Smooth muscle cell (in vitro differentiated cells): ENCODE measurements around the gene VMAC. TPM values are rescaled to one million over a fixed set of nuclear protein-coding genes. Genes with fewer than 3 reads are reported as not detected.

Experiments
- DNase-seq: peaks from one replicate; lab custom pipeline; 2025; ENCODE audit not compliant: unreplicated experiment; lab: John Stamatoyannopoulos, UW
- H2AFZ ChIP-seq: fragments of 200-600 bp; sonication (generic); 2 replicates; pipeline ENCODE4 v1.6.0; 2016; ENCODE audit warnings: antibody characterized with exemption, low read depth, mild to moderate bottlenecking
- H3F3A ChIP-seq: fragments of 200-600 bp; sonication (generic); 2 replicates; pipeline ENCODE4 v1.6.0; 2017; ENCODE audit warnings: antibody characterized with exemption, low read depth
- H3K27ac ChIP-seq: fragments of 200-600 bp; sonication (generic); 2 replicates; pipeline ENCODE4 v1.5.1; 2016; ENCODE audit warnings: low read depth, mild to moderate bottlenecking
- H3K27me3 ChIP-seq: fragments of 200-600 bp; sonication (generic); 2 replicates; pipeline ENCODE4 v1.6.1; 2016; ENCODE audit warnings: low read depth, mild to moderate bottlenecking
- H3K36me3 ChIP-seq: fragments of 200-600 bp; sonication (generic); 2 replicates; pipeline ENCODE4 v1.5.1; 2016; ENCODE audit warnings: low read depth
- H3K4me1 ChIP-seq: fragments of 200-600 bp; sonication (generic); 2 replicates; pipeline ENCODE4 v1.5.1; 2016; ENCODE audit warnings: low read depth
- H3K4me2 ChIP-seq: fragments of 200-600 bp; sonication (generic); 2 replicates; pipeline ENCODE4 v1.6.0; 2016; ENCODE audit warnings: mild to moderate bottlenecking
- H3K4me3 ChIP-seq: fragments of 200-600 bp; sonication (generic); 2 replicates; pipeline ENCODE4 v1.5.1; 2016; ENCODE audit warnings: mild to moderate bottlenecking
- H3K79me2 ChIP-seq: fragments of 200-600 bp; sonication (generic); 2 replicates; pipeline ENCODE4 v1.6.0; 2016; ENCODE audit warnings: low read depth, mild to moderate bottlenecking
- H3K9ac ChIP-seq: fragments of 200-600 bp; sonication (generic); 2 replicates; pipeline ENCODE4 v1.6.0; 2016; ENCODE audit warnings: low read depth
- H3K9me3 ChIP-seq: fragments of 200-600 bp; sonication (generic); replicated peaks from 2 replicates; pipeline ENCODE4 v1.5.1; 2016; ENCODE audit warnings: low read depth
- H4K20me1 ChIP-seq: fragments of 200-600 bp; sonication (generic); 2 replicates; pipeline ENCODE4 v1.6.0; 2016; ENCODE audit warnings: low read depth
- CTCF ChIP-seq: fragments of 200-600 bp; sonication (generic); IDR thresholded peaks from 2 replicates; pipeline ENCODE4 v1.5.1; 2017; ENCODE audit warnings: borderline replicate concordance, mild to moderate bottlenecking, antibody characterized with exemption; ENCODE audit not compliant: insufficient read depth, poor library complexity, severe bottlenecking
- WGBS: methylation state at CpG from one replicate; pipeline ENCODE4 v1.1.7; 2016; ENCODE audit warnings: low lambda C conversion rate; 5-methylcytosine and 5-hydroxymethylcytosine counted together
- polyA plus RNA-seq: library from polyadenylated mRNA; unstranded; fragments of >200 nt; fragmentation: Nextera tagmentation; extraction: Ambion mirVana; gene quantifications from 2 replicates; pipeline ENCODE4 v1.2.1, GENCODE V29; 2016
- total RNA-seq: library from RNA; depleted of rRNA; stranded (reverse); fragments of >200 nt; gene quantifications from 2 replicates; pipeline ENCODE4 v1.2.3, GENCODE V29; 2014

Gene VMAC
- total and polyA plus RNA-seq, 2 experiments from 2014 or later, result 0.36 to 0.95 TPM

- WGBS, result 80% methylated on average over 8 of the region's 10 CpGs
- H3K4me1 ChIP-seq, result no peaks in the 10 kb centered on the region
- H3K4me3 ChIP-seq, result no peak overlapping the region
- H3K9ac ChIP-seq, result no peak overlapping the region
- no peaks in the 10 kb centered on the region for H3K9me3 ChIP-seq
- no peak overlapping the region for H2AFZ ChIP-seq
- H3F3A ChIP-seq, result no peaks in the 10 kb centered on the region
- DNase-seq, result no peak
- H3K4me2 ChIP-seq, result no peak overlapping the region
- H3K36me3 ChIP-seq, result no peaks in the 10 kb centered on the region
- no peaks in the 10 kb centered on the region for H3K79me2 ChIP-seq
- TF ChIP-seq CTCF, result no peak
- H3K27me3 ChIP-seq, result no peaks in the 10 kb centered on the region
- H4K20me1 ChIP-seq, result peaks cover 12% of the 10 kb centered on the region
- no peak overlapping the region for H3K27ac ChIP-seq
Measured at GRCh38 chr19:5890099-5890498, 14.6 kb upstream of the VMAC start.

- TF ChIP-seq CTCF, result no peak
- H2AFZ ChIP-seq, result no peak overlapping the region
- no peaks in the 10 kb centered on the region for H3F3A ChIP-seq
- peaks cover 26% of the 10 kb centered on the region for H4K20me1 ChIP-seq
- H3K79me2 ChIP-seq, result no peaks in the 10 kb centered on the region
- H3K27ac ChIP-seq, result no peak overlapping the region
- DNase-seq, result no peak
- no peaks in the 10 kb centered on the region for H3K4me1 ChIP-seq
- no peaks in the 10 kb centered on the region for H3K27me3 ChIP-seq
- no peak overlapping the region for H3K4me2 ChIP-seq
- no peaks in the 10 kb centered on the region for H3K36me3 ChIP-seq
- no peak overlapping the region for H3K9ac ChIP-seq
- no peak overlapping the region for H3K4me3 ChIP-seq
- 85% methylated on average over 4 of the region's 4 CpGs for WGBS
- H3K9me3 ChIP-seq, result no peaks in the 10 kb centered on the region
Measured at GRCh38 chr19:5891572-5891937, 13.1 kb upstream of the VMAC start.

GRCh38 chr19:5891938-5892771 is 12.5 kb upstream of the VMAC start:
- H3F3A ChIP-seq, result no peaks in the 10 kb centered on the region
- H4K20me1 ChIP-seq, result peaks cover 32% of the 10 kb centered on the region
- no peak overlapping the region for H2AFZ ChIP-seq
- TF ChIP-seq CTCF, result peak; percentile 82
- H3K4me1 ChIP-seq, result no peaks in the 10 kb centered on the region
- H3K9me3 ChIP-seq, result no peaks in the 10 kb centered on the region
- no peak overlapping the region for H3K27ac ChIP-seq
- H3K4me3 ChIP-seq, result no peak overlapping the region
- no peak overlapping the region for H3K9ac ChIP-seq
- peak; percentile 13 for DNase-seq
- no peaks in the 10 kb centered on the region for H3K27me3 ChIP-seq
- H3K79me2 ChIP-seq, result no peaks in the 10 kb centered on the region
- 57% methylated on average over 46 of the region's 48 CpGs for WGBS
- H3K36me3 ChIP-seq, result no peaks in the 10 kb centered on the region
- H3K4me2 ChIP-seq, result peak overlapping the region; percentile 30
